HG03159 (cell line): ENCODE measurements around the gene GALNT17.

Experiments used
- ATAC-seq: cut with Tn5 transposase; IDR thresholded peaks from one replicate; pipeline ENCODE4 v1.9.1; 2021; ENCODE audit warnings: mild to moderate bottlenecking, moderate library complexity; ENCODE audit not compliant: unreplicated experiment

The GALNT17 gene

DNA sequence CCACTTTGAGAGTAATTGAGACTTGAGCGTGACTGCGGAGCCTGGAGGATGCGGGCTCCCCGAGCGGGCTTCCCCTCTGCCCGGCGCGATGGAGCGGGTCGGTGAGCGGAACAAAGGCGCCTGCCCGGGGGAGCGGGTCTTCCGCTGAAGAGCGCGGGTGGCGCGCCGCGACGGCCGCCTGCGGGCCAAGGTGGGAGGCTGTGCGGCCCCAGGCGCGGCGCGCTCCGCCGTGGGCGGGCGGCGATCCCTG is at the start of gene GALNT17:
TSS of gene GALNT17 (plus strand) at position 18 of the 250 bp plus-strand sequence.
- no peak for ATAC-seq

GRCh38 chr7:71095266-71095860 is 36.6 kb upstream of the GALNT17 start:
- no peak for ATAC-seq

DNA sequence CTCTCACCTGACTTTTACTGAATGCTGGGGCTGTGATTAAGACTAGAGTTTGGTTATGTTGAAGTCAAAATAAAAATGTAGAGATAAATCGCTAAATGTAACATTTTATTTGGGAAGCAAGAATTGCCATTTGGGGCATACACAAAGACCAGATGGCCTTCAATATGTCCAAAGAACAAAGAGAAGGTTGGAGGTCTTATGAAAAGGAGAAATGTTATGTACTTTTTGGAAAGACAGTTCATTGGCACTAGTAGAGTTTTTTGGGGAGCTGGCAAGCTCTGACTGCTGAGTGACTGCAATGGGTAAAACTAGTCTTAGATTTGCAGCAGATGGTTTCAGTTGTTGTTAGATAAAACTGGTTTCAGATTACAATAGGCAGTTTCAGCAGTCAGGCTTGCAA is 35.6 kb upstream of the GALNT17 start:
- no peak for ATAC-seq

- ATAC-seq: no peak
Measured at GRCh38 chr7:71106226-71106625, 25.7 kb upstream of the GALNT17 start.

- ATAC-seq: no peak
Measured at GRCh38 chr7:71112436-71112835, 19.5 kb upstream of the GALNT17 start.

- no peak for ATAC-seq
Measured at GRCh38 chr7:71120096-71120495, 11.8 kb upstream of the GALNT17 start.

DNA sequence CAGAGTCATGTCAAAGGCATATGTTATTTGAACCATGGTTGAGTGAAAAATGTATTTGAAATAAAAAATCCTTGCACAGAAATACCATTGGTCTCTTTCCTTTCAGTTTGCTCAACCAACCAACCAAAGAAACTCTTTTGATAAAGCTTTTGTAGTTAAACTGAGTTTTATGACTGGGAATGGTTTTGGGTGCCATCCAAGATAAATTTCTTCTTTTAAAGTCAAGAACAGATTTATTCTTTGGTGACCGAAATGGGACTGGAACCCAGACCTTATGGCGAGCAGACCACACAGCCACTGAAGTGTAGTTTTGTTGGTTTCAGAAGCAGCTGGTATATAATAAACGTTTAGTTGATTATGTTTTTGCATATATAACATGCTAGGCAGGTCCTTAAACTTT is 2.8 kb upstream of the GALNT17 start:
- ATAC-seq: no peak

DNA sequence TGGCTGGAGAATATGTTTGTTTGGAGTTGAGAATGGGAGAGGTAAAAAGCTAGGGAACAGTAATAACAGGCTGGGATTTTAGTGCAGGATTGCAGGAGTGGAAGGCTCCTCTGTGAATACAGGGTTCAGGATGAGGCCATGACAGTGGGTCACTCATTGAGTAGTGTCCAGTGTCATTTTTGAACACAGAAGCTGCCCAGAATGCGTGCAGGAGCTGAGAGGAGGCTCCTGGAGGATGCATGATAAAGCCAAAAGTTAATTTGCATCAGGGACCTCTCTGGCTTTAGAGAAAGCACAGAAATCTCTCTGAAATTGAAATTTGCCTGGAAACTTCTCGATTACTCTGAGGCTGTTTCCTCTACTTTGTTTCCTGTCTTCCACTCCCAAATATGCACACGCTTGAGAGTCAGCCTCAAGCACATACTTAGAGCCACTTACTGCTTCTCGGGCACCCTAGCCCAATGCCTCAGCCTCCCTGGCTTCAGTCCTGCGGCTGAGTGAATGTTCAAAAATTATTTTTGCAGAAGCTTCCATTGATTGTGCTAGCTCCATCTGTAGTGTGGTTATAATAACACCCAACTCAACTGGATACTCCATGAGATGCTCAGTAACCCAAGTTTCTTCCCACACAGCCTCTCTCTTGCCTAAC is 1.8 kb upstream of the GALNT17 start:
- no peak for ATAC-seq

- ATAC-seq: no peak
Measured at GRCh38 chr7:71131256-71132126, 453 bp upstream of the GALNT17 start.

DNA sequence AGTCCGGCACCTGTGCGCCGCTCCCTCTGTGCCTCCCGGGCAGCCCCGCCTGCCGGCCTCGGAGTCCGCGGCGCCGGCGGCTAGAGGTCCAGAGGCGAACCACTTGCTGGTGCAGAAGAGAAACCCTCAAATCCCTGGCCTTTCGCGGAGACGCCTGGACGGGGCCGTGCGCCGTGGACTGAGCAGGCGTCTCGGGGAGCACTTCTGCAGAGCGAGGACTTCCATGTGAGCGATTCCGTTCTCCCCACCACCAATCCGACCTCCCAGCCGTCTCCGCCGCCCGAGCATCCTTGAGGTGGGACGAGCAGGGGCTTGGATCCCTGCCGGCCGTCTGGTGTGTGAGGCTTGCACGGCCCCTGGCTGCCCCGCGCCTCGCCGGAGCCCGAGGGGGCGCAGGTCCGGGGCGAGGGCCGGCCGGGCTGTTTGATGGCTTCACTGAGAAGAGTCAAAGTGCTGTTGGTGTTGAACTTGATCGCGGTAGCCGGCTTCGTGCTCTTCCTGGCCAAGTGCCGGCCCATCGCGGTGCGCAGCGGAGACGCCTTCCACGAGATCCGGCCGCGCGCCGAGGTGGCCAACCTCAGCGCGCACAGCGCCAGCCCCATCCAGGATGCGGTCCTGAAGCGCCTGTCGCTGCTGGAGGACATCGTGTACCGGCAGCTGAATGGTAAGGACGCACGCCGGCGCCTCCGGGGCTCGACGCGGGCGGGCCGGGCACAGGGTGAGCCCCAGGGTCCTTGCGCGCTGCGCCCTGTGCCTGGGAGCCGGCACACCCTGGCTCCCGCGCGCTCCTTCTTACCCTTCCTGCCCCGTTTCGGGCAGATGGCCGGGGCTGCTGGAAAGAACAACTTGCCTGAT is 660 bp downstream of the GALNT17 start:
- no peak for ATAC-seq

- no peak for ATAC-seq
Measured at GRCh38 chr7:71133232-71133622, 1.3 kb downstream of the GALNT17 start.

DNA sequence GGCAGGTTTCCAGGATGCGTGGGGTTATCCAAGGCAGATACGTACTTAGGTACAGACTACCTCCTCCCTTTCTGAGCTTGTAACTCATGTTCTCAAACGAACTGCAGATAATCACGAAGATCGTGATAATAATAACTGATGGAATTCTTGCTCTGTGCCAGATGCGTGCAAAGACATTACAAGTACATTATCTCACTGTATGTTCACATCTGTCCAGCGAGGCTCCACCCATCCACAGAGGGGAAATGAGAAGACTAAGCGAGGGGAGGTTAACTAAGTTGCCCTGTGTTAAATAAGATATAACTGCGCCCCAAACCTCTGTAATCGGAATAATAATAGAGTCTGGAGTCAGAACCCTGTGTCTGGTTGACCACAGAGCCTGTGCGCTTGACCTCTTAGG is 1.9 kb downstream of the GALNT17 start:
- ATAC-seq: no peak

GRCh38 chr7:71135116-71135515 is 3.2 kb downstream of the GALNT17 start:
- ATAC-seq: no peak

- no peak for ATAC-seq
Measured at GRCh38 chr7:71135663-71136062, 3.7 kb downstream of the GALNT17 start.

DNA sequence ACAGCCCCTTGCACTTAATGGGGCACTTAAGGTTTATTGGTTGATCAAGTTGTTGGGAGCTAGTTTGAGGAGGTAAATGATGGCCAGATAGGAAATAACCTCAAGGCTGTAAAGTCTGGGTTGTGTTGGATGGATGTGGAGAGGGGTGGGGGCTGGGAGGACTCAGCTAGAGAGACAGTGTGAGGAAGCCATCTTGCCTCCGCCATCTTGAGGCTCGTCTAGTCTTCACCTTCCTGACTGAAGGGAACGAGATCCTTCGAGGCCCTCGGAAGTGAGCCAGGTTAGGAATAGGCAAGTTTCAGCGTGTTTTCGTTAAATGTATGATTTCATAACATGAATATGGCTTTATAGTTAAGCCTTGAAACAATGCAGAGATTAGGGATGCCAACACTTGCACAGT is 5.5 kb downstream of the GALNT17 start:
- no peak for ATAC-seq

DNA sequence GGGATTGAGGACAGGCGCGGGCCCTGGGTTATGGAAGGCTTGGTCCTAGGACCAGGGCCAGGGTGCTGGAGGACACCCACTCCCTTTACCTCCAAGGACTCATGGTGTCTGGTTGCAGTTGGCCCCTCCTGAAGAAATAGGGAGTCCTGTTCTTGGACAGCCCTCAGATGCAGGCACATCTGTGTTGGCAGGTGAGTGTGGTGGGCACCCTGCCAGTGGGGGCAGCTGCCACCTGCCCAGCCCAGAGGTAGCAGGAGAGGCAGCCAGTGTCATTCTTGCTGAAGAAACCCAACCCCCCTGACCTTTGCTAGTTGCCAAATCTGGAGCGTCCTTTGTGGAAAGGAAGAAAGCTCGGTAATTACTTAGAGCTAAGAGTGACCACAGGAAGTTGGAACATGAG is 8.3 kb downstream of the GALNT17 start:
- no peak for ATAC-seq

DNA sequence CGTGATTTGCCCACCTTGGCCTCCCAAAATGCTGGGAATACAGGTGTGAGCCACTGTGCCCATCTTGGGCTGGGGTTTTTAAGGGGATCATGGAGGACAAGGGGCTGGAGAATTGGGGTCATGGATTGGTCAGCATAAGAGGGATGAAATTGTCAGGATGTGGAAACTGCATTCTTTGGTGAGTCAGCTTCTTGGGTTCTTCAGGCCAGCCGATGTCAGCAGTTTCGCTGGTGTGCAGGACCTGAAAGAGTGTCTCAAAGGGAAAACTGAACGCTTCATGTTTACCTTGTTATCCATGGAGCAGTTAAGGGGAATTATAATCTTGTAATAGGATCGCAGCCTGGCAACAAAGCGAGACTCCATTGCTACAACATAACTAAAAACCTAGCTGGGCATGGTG is 13.0 kb downstream of the GALNT17 start:
- no peak for ATAC-seq

DNA sequence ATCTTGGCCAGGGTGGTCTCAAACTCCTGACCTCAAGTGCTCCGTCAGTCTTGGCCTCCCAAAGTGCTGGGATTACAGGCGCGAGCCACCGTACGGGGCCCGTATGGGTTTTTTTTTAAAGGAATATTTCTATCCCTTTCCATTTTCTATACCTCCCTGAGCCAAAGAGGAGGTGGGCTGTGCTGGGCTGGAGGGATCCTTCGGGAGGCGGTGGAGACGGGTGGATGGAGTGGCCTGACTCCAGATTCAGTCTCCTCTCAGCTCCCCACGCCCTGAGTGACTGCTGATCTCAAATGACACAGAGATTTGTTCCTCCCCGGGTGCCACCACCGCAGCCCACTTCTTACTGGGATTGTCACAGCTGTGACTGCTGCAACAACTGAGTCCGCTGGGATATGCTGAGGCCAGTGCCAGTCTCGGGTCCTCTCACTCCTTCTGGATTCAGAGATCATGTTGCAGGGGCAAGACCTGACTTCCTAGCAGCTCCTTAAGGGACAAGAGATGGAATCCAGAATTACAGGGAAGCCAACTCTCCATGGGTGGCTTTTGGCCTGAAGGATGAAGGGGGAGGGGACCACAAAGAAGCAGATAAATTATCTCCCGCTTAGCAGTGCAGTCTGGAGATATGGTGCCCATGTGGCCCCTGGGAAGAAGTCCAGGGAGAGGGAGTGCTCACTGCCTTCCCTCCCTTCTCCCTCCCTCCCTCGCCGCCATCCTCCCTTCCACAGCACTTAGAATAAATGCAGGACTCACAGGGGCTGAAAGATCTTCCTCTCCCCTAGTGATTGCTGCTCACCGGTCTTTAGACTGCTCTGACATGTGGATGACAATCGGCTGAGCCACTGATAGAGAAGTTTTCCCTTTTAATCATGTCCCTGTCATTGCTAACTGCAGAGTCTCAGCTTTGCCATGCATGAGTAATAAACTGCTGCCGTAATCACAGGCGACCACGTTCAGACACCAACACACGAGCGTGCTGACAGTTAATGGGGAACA is 14.3 kb downstream of the GALNT17 start:
- ATAC-seq: no peak

DNA sequence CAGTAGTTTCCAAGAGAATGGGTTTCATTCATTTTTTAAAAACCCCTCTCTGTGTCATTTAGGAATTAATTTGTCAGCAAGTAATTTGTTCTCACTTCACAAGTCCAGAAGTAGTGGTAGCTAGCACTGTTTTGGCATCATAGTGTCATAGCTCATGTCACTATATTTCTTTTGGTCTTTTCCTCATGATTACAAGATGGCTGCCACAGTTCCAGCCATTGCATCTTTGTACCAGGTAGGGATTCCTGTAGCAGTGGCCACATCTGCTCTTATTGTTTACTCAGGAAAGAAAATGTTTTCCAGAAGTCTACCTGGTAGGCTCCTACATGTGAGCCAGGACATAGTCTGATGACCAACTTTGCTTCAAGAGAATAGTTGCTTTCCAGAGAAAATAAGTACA is 16.2 kb downstream of the GALNT17 start:
- ATAC-seq: no peak

DNA sequence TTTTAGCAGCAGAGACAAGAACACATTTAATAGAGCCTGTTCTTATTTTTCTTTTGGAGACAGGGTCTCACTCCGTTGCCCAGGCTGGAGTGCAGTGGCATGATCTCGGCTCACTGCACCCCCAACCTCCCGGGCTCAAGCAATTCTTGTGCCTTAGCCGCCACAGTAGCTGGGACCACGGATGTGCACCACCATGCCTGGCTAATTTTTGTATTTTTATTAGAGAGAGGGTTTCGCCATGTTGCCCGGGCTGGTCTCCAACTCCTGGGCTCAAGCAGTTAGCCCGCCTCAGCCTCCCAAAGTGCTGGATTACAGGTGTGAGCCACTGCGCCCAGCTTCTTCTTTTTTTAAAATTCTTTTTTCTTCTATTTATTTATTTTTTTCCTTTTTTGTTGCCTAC is 23.3 kb downstream of the GALNT17 start:
- ATAC-seq: no peak
